Stimulated activated naive CD4-positive, alpha-beta T cell treated with Interleukin-2 at 50 U/mL for 16 hours (primary cell): ENCODE measurements around the gene CACNA1B.
"Not testable (repeated sequence)": the region's sequence is repeated elsewhere in the genome, so short reads cannot be mapped to it uniquely, and the experiment has no call there.

Source experiments
- DNase-seq: peaks from one replicate; lab custom pipeline; 2025; lab: John Stamatoyannopoulos, UW

Gene CACNA1B

DNA sequence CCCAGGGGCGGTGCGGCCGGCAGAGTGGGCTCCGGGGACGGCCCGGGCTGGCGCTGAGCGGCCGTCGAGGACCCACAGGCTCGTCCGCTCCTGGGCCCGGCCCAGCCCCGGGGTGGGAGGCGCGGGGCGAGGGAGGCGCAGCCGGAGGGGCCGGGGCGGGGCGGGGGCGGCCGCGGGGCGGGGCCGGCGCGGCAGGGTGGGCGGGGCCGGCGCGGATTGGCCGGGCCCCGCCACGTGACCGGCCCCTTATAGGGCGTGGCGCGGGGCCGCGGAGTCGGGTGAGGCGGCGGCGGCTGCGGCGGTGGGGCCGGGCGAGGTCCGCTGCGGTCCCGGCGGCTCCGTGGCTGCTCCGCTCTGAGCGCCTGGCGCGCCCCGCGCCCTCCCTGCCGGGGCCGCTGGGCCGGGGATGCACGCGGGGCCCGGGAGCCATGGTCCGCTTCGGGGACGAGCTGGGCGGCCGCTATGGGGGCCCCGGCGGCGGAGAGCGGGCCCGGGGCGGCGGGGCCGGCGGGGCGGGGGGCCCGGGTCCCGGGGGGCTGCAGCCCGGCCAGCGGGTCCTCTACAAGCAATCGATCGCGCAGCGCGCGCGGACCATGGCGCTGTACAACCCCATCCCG, at the start of gene CACNA1B:
Gene CACNA1B (plus strand): TSS at position 277 of the 617 bp plus-strand sequence. CDS start 152 bp downstream, at position 429.
- not testable (repeated sequence) for DNase-seq

DNA sequence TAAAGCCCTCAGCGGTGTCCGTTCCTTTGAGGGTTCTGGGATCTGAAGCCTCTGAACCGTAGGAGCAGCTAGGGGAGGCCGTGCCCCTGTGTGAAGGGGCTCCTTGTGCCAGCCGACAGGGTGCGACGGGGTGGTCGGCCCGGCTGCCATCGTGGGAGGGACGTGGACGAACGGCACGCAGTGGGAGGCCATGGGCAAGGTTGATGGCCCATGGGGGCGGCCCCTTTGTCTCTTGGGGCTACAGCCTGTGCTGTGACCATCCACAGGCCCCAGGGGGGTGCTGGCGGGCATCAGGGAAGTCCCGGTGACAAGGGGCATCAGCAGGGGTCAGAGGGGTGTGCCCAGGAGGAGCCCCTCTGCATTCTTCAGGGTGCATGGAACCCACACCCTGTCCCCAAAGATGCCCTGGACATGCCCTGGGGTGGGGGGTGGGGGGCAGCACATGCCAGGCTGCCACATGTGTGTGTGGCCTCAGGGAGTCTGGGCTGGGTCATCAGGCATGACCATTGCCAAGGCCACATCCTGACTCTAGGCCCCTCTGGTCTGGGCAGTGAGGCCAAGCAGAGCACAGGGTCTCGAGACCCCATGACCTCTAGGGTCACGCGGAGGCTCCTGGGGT, 49.6 kb upstream of the CACNA1B start:
- no peak for DNase-seq

DNA sequence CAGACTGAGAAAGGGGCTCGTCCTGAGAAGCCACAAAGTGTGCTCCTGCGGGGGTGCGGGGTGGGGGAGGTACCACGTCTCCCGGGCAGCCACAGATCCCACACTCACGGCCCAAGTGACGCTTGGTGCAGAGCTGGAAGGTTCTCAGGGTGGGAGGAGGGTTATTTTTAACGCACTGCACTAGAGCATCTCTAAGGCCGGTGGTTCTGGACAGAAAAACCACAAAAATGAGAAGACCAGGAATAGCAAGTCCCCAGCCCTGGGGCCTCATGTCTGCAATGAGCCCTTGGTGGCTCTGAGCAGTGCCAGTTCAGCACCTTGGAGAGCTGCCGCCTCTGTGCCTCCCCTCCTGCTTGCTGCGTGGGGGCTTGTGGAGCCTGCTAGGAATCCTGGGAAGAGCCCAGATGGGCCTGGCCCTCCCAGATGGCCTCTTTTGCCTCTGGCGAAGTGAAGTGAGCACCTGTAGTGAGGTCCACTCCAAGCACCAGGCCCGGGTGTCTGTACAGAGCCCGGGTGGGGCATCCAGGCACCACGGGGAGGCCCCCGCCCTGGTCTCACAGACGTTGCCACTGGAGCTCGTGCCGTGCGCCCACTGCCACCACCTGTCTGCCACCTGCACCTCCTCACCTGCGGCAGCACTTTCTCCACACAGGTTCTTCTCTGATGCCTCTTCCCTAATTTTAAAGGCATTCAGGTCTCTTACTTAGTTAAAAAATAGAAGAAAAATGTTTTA, 48.9 kb upstream of the CACNA1B start:
- no peak for DNase-seq

DNA sequence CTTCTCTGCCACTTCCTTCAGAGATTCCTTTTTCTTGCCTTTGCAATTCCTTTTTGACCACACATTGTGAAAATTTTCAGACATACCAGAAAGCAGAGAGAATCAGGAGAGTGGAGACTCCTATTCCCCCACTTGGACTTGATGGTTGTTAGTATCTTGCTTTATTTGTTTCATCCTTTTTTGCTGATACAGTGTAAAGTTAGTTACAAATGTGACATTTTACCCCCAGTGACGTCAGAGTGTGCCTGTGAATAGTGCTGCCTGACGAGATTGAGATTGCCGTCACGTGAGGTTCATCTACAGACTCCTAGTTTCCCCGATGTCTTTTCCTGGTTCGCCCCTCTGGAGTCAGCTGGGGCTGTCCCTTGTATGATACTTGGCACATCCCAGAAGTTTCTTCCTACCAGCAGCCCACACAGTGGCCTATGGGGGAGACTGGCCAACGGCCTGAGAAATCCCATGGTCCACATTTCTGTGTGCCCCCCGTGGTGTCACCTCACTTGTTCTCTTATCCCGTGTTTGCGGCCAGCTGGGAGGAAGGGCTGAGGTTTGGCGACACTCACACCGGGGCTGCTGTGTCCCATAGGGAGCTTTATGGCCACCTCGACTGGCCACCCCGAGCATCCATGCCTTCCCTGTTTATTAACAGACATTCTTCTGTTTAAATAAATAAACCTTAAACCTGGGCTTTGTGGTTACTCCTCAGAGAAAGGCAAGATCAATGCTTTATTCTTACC, 48.2 kb upstream of the CACNA1B start:
- no peak for DNase-seq

DNA sequence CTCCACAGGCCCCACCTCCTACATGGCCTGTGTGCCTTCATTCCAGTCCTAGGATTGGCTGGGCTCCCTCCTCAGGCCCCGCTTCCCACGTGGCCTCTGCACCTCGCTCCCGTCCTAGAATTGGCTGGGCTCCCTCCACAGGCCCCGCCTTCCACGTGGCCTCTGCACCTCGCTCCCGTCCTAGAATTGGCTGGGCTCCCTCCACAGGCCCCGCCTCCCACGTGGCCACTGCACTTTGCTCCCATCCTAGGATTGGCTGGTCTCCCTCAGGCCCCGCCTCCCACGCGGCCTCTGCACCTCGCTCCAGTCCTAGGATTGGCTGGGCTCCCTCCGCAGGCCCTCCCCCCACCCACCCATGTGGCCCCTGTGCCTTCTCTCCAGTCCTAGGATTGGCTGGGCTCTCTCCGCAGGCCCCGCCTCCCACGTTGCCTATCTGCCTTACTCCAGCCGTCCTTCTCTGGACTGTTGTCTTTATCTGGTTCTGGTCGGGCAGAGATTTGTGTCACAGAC, 45.3 kb upstream of the CACNA1B start:
- no peak for DNase-seq

DNA sequence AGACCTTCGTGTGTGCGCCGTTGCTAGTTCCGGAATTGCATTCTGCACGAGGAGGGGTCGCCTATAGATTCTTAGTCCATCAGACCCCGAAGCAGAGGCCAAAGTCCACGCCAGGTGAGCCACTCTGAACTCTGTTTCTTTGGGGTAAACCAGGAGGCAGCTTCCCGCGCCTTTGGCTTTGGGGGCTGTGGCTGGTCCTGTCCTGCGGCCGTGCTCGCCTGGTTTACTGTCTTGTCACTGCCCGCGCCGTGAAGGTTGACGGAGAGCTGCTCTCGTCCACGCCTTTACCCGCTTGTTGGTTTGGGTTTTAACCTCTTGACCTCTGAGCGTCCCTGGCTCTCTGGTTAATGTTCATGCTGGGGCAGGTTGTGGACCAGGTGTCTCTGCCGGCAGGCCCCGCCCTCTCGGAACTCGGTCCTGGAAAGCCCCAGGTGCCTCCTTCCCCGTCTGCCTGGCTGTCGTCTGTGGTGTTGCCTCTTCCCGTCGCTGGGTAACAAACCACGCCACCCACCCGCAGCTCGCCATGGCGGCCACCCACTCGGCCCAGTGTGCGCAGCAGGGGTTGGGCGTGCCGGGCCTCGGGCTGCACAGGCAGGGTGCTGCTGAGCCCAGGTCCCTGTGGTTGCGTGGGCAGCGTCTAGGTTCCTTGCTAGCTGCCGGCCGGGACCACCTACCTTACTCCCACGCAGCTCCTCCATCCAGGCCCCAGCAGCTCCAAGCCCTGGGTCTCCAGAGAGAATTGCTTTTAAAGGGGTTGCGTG, 44.6 kb upstream of the CACNA1B start:
- no peak for DNase-seq

DNA sequence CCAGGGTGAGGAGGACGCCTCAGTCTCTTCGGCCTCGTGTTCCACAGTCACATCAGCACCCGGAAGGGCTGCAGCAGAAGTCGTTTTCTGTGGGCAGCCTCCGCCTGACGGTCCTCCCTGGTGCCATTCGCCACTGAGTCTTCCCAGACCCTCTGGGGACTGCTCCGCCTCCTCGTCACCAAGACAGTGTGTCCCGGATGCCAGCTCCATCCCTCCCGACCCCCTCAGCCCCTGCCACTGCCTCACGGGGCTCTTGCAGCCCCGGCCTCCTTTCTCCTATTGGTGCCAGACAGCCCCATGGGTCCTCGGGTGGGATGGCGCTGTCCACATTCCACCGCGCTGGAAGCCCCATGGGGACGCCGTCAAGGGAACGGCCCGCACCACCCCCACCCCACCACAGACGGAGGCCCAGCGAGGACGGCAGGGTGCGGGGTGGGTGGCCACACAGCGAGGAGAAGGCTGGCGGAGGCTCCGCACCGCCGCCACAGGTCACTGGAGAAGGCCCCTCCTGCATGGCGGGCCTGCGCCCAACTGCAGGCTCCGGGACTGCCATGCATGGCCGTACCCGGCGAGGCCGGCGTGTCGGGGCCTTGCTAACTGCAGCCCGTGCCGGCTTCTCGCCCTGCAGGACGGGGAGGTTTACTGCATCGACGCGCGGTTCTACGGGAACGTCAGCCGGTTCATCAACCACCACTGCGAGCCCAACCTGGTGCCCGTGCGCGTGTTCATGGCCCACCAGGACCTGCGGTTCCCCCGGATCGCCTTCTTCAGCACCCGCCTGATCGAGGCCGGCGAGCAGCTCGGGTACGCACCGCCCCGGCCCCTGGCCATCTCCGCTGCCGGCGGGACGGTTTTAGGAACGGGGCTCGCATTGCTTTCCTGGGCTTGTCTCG, 43.6 kb upstream of the CACNA1B start:
- DNase-seq, result no peak

DNA sequence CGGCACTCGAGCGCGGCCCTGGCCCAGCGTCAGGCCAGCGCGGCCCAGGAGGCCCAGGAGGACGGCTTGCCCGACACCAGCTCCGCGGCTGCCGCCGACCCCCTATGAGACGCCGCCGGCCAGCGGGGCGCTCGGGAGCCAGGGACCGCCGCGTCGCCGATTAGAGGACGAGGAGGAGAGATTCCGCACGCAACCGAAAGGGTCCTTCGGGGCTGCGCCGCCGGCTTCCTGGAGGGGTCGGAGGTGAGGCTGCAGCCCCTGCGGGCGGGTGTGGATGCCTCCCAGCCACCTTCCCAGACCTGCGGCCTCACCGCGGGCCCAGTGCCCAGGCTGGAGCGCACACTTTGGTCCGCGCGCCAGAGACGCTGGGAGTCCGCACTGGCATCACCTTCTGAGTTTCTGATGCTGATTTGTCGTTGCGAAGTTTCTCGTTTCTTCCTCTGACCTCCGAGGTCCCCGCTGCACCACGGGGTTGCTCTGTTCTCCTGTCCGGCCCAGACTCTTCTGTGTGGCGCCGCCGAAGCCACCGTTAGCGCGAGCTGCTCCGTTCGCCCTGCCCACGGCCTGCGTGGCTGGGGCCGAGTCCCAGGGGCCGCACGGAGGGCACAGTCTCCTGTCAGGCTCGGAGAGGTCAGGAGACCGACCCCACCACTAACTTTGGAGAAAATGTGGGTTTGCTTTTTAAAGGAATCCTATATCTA, 42.6 kb upstream of the CACNA1B start:
- DNase-seq, result no peak

DNA sequence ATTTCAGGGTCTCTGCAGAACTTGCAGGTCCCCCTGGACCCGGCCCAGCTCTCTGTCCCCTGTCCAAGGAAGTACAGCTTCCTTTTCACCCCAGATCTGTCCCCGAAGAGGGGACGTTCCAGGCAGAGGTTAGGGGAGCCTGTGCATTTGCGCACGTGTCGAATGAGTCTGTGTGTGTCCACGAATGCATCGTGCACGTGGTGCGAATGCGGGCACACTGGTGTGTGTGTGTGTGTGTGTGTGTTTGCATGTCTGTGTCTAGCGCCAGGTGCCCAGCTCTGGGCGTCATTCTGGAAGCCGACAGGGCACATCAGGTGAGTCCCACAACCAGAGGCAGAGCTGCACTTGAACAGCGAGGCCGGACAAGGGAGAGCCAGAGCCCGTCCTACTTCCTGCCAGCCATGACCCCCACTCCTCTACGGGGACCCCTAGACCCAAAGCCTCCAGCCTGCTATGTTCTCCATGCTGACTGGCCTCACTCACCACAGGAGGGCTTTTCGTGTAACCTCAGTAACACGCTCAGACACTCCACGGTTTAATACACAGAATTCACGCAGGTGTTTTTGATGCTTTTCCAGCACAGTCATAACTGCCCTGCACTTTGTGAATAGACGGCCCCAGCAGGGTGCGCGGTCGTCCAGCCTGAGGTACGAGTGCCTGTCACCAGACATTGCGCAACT, 41.3 kb upstream of the CACNA1B start:
- DNase-seq, result no peak

DNA sequence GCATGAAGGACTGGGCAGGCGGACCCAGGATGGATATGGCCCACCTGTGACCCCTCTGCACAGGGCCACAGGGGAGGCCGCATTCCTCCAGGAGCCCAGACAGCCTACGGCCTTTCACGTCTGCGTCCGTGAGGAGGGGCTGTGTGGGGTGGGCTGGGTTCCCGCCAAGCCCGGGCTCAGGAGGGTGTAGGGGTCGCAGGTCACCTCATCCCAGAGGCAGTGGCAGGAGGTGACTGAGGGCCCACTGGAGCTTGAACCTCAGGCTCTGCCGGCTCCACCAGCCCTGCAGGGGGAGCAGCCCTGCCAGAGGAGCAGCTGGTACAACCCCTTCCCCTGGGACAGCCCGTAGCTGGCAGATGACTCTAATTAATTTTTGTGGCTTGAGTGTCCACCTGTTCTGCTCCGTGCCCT, 40.7 kb upstream of the CACNA1B start:
- no peak for DNase-seq

DNA sequence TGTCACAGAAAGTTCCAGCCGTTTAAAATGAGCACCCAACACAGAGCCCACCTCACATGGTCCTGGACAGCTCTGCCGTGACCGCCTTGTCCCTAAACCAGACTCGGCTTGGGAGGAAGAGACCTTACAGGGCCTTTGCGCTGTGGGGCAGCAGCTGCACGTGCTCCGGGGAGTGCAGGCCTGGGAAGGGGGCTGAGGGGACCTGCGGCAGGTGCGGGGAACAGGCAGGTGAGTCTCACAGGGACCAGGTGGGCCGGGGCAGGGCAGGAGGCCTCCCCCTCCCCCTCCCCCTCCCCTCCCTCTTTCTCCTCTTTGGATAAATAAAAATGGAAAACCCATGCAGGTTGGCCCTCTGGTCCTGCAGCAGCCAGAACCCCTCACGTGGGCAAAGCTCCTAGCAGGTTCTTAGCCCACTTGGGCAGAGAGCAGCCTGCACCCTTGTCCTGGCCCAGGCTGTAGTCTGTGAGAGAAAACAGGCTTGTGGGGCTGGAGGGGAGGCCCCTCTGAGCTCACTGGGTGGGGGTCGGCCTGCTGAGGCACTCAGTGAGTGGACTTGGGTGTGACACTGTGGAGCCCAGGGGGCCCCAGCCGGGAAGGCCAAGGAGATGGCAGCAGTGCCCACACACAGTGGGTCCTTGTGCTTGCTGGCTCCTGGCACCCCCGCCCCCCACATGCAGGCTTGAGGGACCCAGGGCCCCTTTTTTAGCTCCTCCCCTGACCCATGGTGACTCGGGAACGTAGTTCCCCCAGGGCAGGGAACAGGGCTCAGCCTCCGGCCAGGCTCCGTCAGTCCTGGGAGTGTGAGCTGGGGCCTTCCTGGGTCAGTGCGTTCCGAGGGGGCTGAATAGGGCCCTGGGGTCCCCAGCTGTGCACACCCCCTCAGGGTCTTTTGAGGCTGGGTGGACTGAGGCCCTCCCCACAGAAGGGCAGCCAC, 40.0 kb upstream of the CACNA1B start:
- DNase-seq, result no peak

DNA sequence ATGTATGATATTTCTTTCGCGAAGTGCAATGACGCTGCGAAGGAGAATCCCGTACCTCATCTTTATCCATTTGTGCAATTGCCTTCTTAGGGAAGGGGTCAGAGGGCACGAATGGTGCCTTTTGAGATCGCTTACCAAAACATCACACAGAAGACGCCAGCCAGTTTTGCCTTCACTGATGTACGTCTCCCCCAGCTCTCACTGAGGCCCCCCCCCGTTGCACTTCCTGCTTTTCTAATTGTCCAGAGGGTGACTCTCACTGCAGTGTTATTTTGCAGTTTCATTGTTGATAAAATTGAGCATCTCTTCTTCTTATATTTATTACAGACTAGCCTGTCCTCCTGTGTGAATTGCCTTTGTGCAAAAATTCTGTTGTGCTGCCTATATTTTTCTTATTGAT, 39.0 kb upstream of the CACNA1B start:
- no peak for DNase-seq

DNA sequence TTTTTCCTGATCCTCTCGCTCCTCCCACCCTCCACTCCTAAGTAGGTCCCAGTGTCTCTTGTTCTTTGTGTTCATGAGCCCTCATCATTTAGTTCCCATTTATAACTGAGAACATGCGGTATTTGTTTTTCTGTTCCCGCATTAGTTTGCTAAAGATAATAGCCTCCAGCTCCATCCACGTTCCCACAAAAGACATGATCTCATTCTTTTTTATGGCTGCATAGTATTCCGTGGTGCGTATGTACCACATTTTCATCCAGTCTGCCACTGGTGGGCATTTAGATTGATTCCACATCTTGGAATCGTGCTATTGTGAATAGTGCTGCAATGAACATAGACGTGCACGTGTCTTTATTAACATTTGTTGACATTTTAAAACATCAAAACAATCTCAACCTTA, 34.2 kb upstream of the CACNA1B start:
- no peak for DNase-seq

DNA sequence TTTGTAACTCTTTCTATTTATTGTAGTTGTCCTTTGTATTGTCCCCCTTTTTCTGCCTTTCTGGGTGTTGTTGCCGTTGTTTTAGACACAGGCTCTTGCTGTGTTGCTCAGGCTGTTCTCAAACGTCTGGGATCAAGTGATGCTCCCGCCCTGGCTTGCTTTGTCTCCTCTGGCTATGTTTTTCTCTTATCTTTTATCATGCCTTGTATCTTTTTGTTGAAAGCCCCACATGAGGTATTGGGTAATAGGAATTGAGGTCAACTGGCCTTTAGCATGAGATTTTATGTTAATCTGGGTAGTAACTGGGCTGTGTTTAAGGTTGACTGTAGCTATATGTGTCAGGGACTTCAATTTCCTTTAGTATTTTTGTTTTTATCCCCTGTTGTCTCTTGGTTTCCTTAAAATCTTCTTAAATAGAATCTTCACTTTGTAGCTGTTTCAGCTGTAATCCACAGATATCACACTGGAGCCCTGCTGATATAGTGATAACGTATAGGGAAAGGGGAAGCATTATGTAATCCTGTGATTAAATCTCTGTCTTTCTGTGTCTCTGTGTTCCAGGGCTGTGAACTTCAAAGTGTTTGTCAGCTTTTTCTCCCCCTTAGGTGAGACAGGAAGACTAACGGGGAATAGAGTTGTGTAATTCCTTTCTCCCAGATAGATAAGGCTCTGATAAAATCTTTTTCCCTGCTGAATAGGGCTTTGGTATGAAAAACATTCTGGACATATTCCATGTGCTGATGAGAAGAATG, 25.9 kb upstream of the CACNA1B start:
- DNase-seq, result no peak

DNA sequence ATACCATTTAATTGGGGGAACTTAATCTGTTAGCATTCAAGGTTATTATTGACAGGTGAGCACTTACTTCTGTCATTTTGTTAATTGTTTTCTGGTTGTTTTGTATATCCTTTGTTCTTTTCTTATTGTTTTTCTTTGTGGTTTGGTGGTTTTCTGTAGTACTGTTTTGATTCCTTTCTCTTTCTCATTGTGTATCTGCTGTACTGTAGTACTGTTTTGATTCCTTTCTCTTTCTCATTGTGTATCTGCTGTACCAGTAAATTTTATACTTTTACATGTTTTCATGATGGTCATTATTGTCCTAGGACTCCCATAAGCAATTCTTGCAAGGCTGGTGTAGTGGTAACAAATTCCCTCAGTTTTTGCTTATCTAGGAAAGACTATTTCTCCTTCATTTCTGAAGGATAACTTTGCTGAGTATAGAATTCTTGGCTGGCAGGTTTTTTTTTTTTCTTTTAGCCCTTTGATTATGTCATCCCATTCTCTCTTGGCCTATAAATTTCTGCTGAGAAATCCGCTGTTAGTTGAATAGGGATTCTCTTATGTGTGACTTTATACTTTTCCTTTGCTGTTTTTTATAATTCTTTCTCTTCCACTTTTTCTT, 24.1 kb upstream of the CACNA1B start:
- DNase-seq, result no peak

DNA sequence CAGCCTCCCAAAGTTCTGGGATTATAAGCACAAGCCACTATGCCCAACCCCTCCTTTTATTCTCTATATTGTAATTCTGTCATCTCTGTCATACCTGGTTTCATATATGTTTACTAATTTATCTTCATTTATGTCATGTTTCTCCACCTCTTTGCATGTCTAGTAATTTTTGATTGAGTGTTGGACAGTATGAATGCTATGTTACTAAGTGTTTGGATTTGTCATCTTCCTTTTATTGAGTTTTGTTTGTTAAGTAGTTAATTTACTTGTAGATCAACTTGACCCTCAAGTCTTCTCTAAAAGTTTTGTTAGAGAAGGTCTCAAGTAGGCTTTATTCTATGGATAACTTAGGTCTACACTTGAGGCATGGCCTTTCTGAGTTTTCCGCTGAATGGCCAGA, 17.2 kb upstream of the CACNA1B start:
- no peak for DNase-seq

DNA sequence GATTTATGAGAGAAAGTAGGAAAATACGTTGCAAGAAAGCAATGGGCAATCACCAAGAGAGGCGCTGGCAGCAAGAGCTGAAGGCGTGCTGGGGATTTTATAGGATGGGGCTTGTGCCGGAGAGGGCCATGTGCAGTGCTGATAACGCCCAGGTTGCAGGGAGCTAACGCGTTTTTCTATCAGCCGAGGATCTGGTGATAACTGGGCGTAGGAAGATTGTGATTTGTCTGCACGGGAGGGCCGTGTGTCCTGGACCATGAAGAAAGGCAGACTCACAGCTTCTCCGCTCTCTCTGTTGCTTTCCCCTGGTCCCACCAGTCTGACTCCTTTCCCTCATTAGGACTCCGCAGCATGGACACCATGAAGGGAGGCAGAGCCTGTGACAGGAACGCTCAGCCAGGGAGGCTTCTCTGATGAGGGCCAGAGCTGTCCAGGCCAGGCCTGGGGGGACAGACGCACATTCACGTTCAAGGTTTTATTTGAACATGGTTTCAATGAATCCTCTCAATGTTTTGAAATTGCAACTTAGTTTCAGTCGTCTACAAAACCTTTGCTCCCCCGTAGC, 11.9 kb upstream of the CACNA1B start:
- DNase-seq, result no peak
